ENCODE data around the gene HES1. TPM values are rescaled to one million over a fixed set of nuclear protein-coding genes. Genes with fewer than 3 reads are reported as not detected.
A peak's percentile ranks its signal among the peaks of the same experiment; 100 is the strongest.

Gene HES1
- total and polyA plus RNA-seq, 9 of the 15 experiments (the other 6 are each of a cell fraction or from before 2014, with no cell fraction given), result 3.4 to 37.0 (median 19.3) TPM

- TF ChIP-seq ZNF609 (CRISPR knock-in tag; IDR thresholded peaks at IDR 0.05; ENCODE audit: borderline replicate concordance) (no peak), NCOA6 (IDR thresholded peaks at IDR 0.05) (no peak), GATAD2A (IDR thresholded peaks at IDR 0.05) (no peak), TCF3 (CRISPR knock-in tag; IDR thresholded peaks at IDR 0.05) (peak; percentile 75), XRCC5 (IDR thresholded peaks at IDR 0.05; ENCODE audit: low read depth, low read length) (no peak; the same call in none of the 2 replicates), ZNF277 (CRISPR knock-in tag; IDR thresholded peaks at IDR 0.05; ENCODE audit: borderline replicate concordance) (no peak), MCM2 (IDR thresholded peaks at IDR 0.05; ENCODE audit: low read depth) (no peak), ETV6 (IDR thresholded peaks at IDR 0.05; ENCODE audit: borderline replicate concordance in 1 of 2, low read depth in 2 of 2, low read length in 1 of 2) (peak in 1 of 2 experiments; percentile 67; a peak in 1 of 4 replicates), ETV6 (CRISPR knock-in tag; IDR thresholded peaks at IDR 0.05; ENCODE audit: borderline replicate concordance) (no peak), ESRRB (CRISPR knock-in tag; IDR thresholded peaks at IDR 0.05; ENCODE audit: borderline replicate concordance) (no peak), DPF2 (IDR thresholded peaks at IDR 0.05) (peak; percentile 94), GABPB2 (CRISPR knock-in tag; conservative IDR thresholded peaks at IDR 0.05) (no peak), HDAC1 (IDR thresholded peaks at IDR 0.05) (peak in 1 of 2 experiments; percentile 79; a peak in 2 of 4 replicates), PCBP2 (IDR thresholded peaks at IDR 0.05; ENCODE audit: low read depth, low read length, poor library complexity, severe bottlenecking) (no peak), MCM3 (IDR thresholded peaks at IDR 0.05) (no peak), THRAP3 (IDR thresholded peaks at IDR 0.05; ENCODE audit: borderline replicate concordance) (no peak), BRD9 (IDR thresholded peaks at IDR 0.05; ENCODE audit: low read depth, partially characterized antibody) (peak; percentile 81), MTA2 (IDR thresholded peaks at IDR 0.05; ENCODE audit: low read depth) (no peak), NFRKB (IDR thresholded peaks at IDR 0.05; ENCODE audit: low read depth) (peak; percentile 77), ZBTB1 (CRISPR knock-in tag; IDR thresholded peaks at IDR 0.05; ENCODE audit: borderline replicate concordance, low read depth) (no peak), MED1 (CRISPR knock-in tag; IDR thresholded peaks at IDR 0.05; ENCODE audit: borderline replicate concordance) (no peak), ZNF232 (CRISPR knock-in tag; IDR thresholded peaks at IDR 0.05) (no peak)
Observed at GRCh38 chr3:194089357-194090177, 46.4 kb upstream of the HES1 start (continued).
